K562 (cell line): ENCODE measurements around the gene C21orf58. TPM values are rescaled to one million over a fixed set of nuclear protein-coding genes. Genes with fewer than 3 reads are reported as not detected.
A peak's percentile ranks its signal among the peaks of the same experiment; 100 is the strongest.

Experiments
- ATAC-seq: fragments of 200-7000 bp; cut with Tn5 transposase; 3 replicates; pipeline ENCODE4 v1.9.1; 2020; ENCODE audit warnings: moderate library complexity
- BruUV-seq: library from RNA; stranded (reverse); fragments of 400-500 nt; replicated peaks from 2 replicates; lab custom pipeline; 2021; lab: Mats Ljungman, UMichigan
- CTCF ChIA-PET: fragments of 300-600 bp; formaldehyde crosslinking; extraction: SDS; loops from one replicate; lab custom pipeline; 2021; ENCODE audit warnings: low intra/inter-chr PET ratio; lab: Yijun Ruan, JAX
- POLR2A ChIA-PET: fragments of 300-600, 350-650 bp; sonication (Branson Sonifier 250); formaldehyde crosslinking; extraction: SDS; loops from one replicate; lab custom pipeline; 2021; ENCODE audit warnings: antibody characterized with exemption, inconsistent platforms; lab: Yijun Ruan, JAX
- DNase-seq, 4 experiments: peaks; one replicate each; pipeline versions ENCODE4 v3.0.0 to v3.0.0-alpha.2; 2011 to 2018; ENCODE audit warnings: low spot score in 3 of 4, mixed read lengths in 3 of 4; ENCODE audit errors: extremely low read depth in 1 of 4
- FAIRE-seq: peaks from 2 replicates; lab custom pipeline; 2011; peaks lifted over from hg19 to GRCh38; lab: Jason Lieb, UNC
- H2AFZ ChIP-seq: 2 replicates; pipeline ENCODE4 v1.6.0; 2011; ENCODE audit warnings: low read depth, low read length, control low read depth, inconsistent platforms
- H3K27ac ChIP-seq: fragments of 200-600 bp; 3 replicates; pipeline ENCODE4 v1.8.0; 2011; ENCODE audit warnings: low read depth, mild to moderate bottlenecking, control low read depth, inconsistent platforms, low read length, moderate library complexity, mixed read lengths; ENCODE audit errors: extremely low read depth
- H3K27me3 ChIP-seq, 2 experiments: fragments of 300-600 bp in 1 of 2; 2 replicates in 1 of 2; 3 replicates in 1 of 2; pipeline versions ENCODE4 v1.6.0 to v1.8.0; 2011; ENCODE audit warnings: inconsistent platforms in 2 of 2, low read length in 2 of 2, mild to moderate bottlenecking in 1 of 2, mixed read lengths in 1 of 2, moderate library complexity in 1 of 2; ENCODE audit not compliant: control insufficient read depth in 2 of 2, insufficient read depth in 2 of 2
- H3K36me3 ChIP-seq: fragments of 300-600 bp; 3 replicates; pipeline ENCODE4 v1.8.0; 2011; ENCODE audit warnings: mild to moderate bottlenecking, low read length, inconsistent platforms; ENCODE audit not compliant: control insufficient read depth, insufficient read depth
- H3K4me1 ChIP-seq, 2 experiments: fragments of 200-600 bp in 1 of 2; replicated peaks in 1 of 2; 2 replicates in 1 of 2; 3 replicates in 1 of 2; pipeline versions ENCODE4 v1.5.1 to v1.8.0; 2011; ENCODE audit warnings: inconsistent platforms in 2 of 2, low read length in 2 of 2, mild to moderate bottlenecking in 1 of 2, mixed read lengths in 1 of 2, moderate library complexity in 1 of 2; ENCODE audit not compliant: control insufficient read depth in 2 of 2, insufficient read depth in 2 of 2
- H3K4me2 ChIP-seq: 2 replicates; pipeline ENCODE4 v1.6.1; 2011; ENCODE audit warnings: low read length, control low read depth, inconsistent platforms, mixed read lengths; ENCODE audit not compliant: insufficient read depth
- H3K4me3 ChIP-seq: fragments of 200-600 bp; sonication (generic), shearing (Covaris generic); 2 replicates; pipeline ENCODE4 v1.5.1; 2016; ENCODE audit warnings: control low read depth, inconsistent platforms
- H3K79me2 ChIP-seq: fragments of 200-600 bp; 3 replicates; pipeline ENCODE4 v1.8.0; 2011; ENCODE audit warnings: low read length, inconsistent platforms; ENCODE audit not compliant: control insufficient read depth, insufficient read depth
- H3K9ac ChIP-seq, 2 experiments: 2 replicates each; pipeline versions ENCODE4 v1.6.0 to v1.6.1; 2011; ENCODE audit warnings: low read depth in 2 of 2, low read length in 2 of 2, control low read depth in 1 of 2, inconsistent platforms in 1 of 2, mild to moderate bottlenecking in 1 of 2, mixed read lengths in 1 of 2; ENCODE audit not compliant: insufficient read depth in 1 of 2
- H3K9me1 ChIP-seq: one replicate; pipeline ENCODE4 v1.6.0; 2011; ENCODE audit warnings: inconsistent platforms, mild to moderate bottlenecking, low read length, moderate library complexity; ENCODE audit not compliant: control insufficient read depth, insufficient read depth
- H3K9me3 ChIP-seq: replicated peaks from 2 replicates; pipeline ENCODE4 v1.5.1; 2011; ENCODE audit warnings: low read depth, low read length, inconsistent platforms; ENCODE audit not compliant: control insufficient read depth, insufficient read depth
- H4K20me1 ChIP-seq: replicated peaks from 2 replicates; pipeline ENCODE4 v1.6.1; 2011; ENCODE audit warnings: low read length, inconsistent platforms, mixed read lengths; ENCODE audit not compliant: control insufficient read depth, insufficient read depth
- BRF2 ChIP-seq: IDR thresholded peaks from 3 replicates; pipeline ENCODE4 v1.6.1; 2011; ENCODE audit warnings: borderline replicate concordance, mild to moderate bottlenecking; ENCODE audit not compliant: insufficient read length, insufficient read depth
- GTF3C2 ChIP-seq: IDR thresholded peaks from 3 replicates; pipeline ENCODE4 v1.6.1; 2011; ENCODE audit warnings: borderline replicate concordance, mild to moderate bottlenecking, moderate library complexity; ENCODE audit not compliant: insufficient read length; ENCODE audit errors: extremely low read depth
- L3MBTL2 ChIP-seq: fragments of 450-650 bp; IDR thresholded peaks from 2 replicates; pipeline ENCODE4 v1.6.1; 2016; ENCODE audit warnings: mild to moderate bottlenecking, moderate library complexity
- THRA ChIP-seq: fragments of 450-650 bp; IDR thresholded peaks from 2 replicates; pipeline ENCODE4 v1.6.1; 2017; ENCODE audit warnings: mild to moderate bottlenecking, moderate library complexity
- ZBTB1 ChIP-seq: sonication (generic); formaldehyde crosslinking; IDR thresholded peaks from 2 replicates; pipeline ENCODE4 v1.8.1; 2023; ENCODE audit warnings: missing genetic modification reagents, low read depth, mild to moderate bottlenecking, borderline replicate concordance
- ZNF584 ChIP-seq: fragments of 200-800 bp; sonication (Bioruptor generic); IDR thresholded peaks from 2 replicates; pipeline ENCODE4 v1.6.1; 2016; ENCODE audit warnings: low read depth, mild to moderate bottlenecking, missing genetic modification characterization, missing compliant biosample characterization
- ZNF740 ChIP-seq, 3 experiments: fragments of 200-800 bp in 1 of 3; sonication (Bioruptor generic) in 1 of 3; sonication (generic) in 1 of 3; formaldehyde crosslinking in 1 of 3; IDR thresholded peaks; 2 replicates each; pipeline versions ENCODE4 v1.6.1 to v1.8.0; 2016 to 2022; ENCODE audit warnings: mild to moderate bottlenecking in 2 of 3, missing compliant biosample characterization in 2 of 3, missing genetic modification characterization in 2 of 3, missing genetic modification reagents in 1 of 3
- WGBS: fragments of 100-300 bp; shearing (Covaris generic); methylation state at CpG from one replicate; pipeline ENCODE4 v1.1.6; 2016; ENCODE audit warnings: low coverage, mixed read lengths; ENCODE audit not compliant: insufficient coverage; ENCODE audit errors: missing lambda C conversion rate; 5-methylcytosine and 5-hydroxymethylcytosine counted together
- in situ Hi-C: fragments of 300-500 bp; cut with MboI; formaldehyde crosslinking; loops from 4 replicates; pipeline ENCODE4 v1.15.0; 2018; ENCODE audit warnings: inconsistent platforms, mixed read lengths
- intact Hi-C: fragments of 100-400 bp; cut with micrococcal nuclease; formaldehyde crosslinking; loops from 2 replicates; pipeline ENCODE4 v1.14.2; 2022
- polyA plus RNA-seq, 8 experiments: library from polyadenylated mRNA; depleted of rRNA in 4 of 8; stranded (reverse) in 5 of 8; unstranded in 3 of 8; fragments of >200 nt; fragmentation: Nextera tagmentation in 2 of 8; fragmentation: Illumina TruSeq in 1 of 8; extraction: Ambion mirVana in 2 of 8; extraction: Trizol in 1 of 8; gene quantifications; 2 replicates each; pipeline versions ENCODE4 v1.2.1 to v1.2.3, GENCODE V29; 2011 to 2014; ENCODE audit warnings: inconsistent platforms in 1 of 8, missing spikeins in 1 of 8
- total RNA-seq, 7 experiments: library from RNA; depleted of rRNA in 6 of 7; stranded (reverse); fragments of >200 nt in 6 of 7; fragmentation: Illumina TruSeq in 2 of 7; extraction: Trizol in 2 of 7; gene quantifications; 2 replicates each; pipeline versions ENCODE4 v1.2.1 to v1.2.3, GENCODE V29; 2011 to 2021; ENCODE audit warnings: low replicate concordance in 1 of 7

Gene C21orf58
- total and polyA plus RNA-seq, 9 of the 15 experiments (the other 6 are each of a cell fraction or from before 2014, with no cell fraction given) = 1.2 to 30.5 (median 12.4) TPM

GRCh38 chr21:46325073-46325912 is 1.6 kb upstream of the C21orf58 start (continued):
- no peak; the same call in 1 of the 2 replicates for TF ChIP-seq ZBTB1 (CRISPR knock-in tag)
- TF ChIP-seq THRA = no peak
- peak; percentile 45; the same call in 1 of the 2 replicates for TF ChIP-seq L3MBTL2

- peak overlapping the region; percentile 99 for H3K27ac ChIP-seq
- ATAC-seq (peak; percentile 70), DNase-seq (peak; percentile 90 to 99 (median 96)), FAIRE-seq (no peak)
- intact Hi-C loops (loop anchor here (1.0 to 2.0 kb wide), 2 partner anchors 38 to 96 kb away; partner anchors contain the start of genes LSS and YBEY), in situ Hi-C loops (no loop called here)
- BruUV-seq = TSS peak; percentile 71
- no peaks in the 10 kb centered on the region for H3K9me1 ChIP-seq
- no peaks in the 10 kb centered on the region for H3K9me3 ChIP-seq
- peak overlapping the region; percentile 99 to 100 for H3K9ac ChIP-seq
- peaks cover 84% of the 10 kb centered on the region for H3K79me2 ChIP-seq
- H3K4me1 ChIP-seq = peaks cover 29 to 50% of the 10 kb centered on the region in 2 experiments; a peak in 4 of 5 replicates
- peak overlapping the region; percentile 89 for H3K4me3 ChIP-seq
- peaks cover 19% of the 10 kb centered on the region for H4K20me1 ChIP-seq
- WGBS = under 1% methylated on average over 78 of the region's 98 CpGs
- H3K36me3 ChIP-seq = peaks cover 45% of the 10 kb centered on the region
- POLR2A ChIA-PET = interaction anchor here (0.6 to 2.1 kb wide), 11 partner anchors 10 to 376 kb away, joined by 3 to 13 read pairs (median 3); partner anchors contain the start of gene MCM3AP
- no peaks in the 10 kb centered on the region for H3K27me3 ChIP-seq
- peak overlapping the region; percentile 73 for H2AFZ ChIP-seq
- H3K4me2 ChIP-seq = peak overlapping the region; percentile 92
- CTCF ChIA-PET = no interaction called here
- TF ChIP-seq ZNF740 (CRISPR knock-in tag; IDR thresholded peaks at IDR 0.05) (no peak), ZNF740 (tag; IDR thresholded peaks at IDR 0.05) (no peak), BRF2 (no peak), ZNF584 (CRISPR knock-in tag) (no peak), GTF3C2 (no peak)
These were observed 861 bp upstream of the C21orf58 start for GRCh38 chr21:46324390-46325072.
